SK-N-MC (cell line): ENCODE data around the gene TSPAN5.

Source experiments
- EZH2 ChIP-seq: fragments of 200-600 bp; sonication (generic); IDR thresholded peaks from one replicate; pipeline ENCODE4 v1.6.1; 2017; ENCODE audit warnings: antibody characterized with exemption
- FOXP2 ChIP-seq: optimal IDR thresholded peaks from 2 replicates; pipeline ENCODE3; 2011; ENCODE audit warnings: mild to moderate bottlenecking, moderate library complexity; ENCODE audit not compliant: insufficient read depth; ENCODE audit errors: extremely low read length, control extremely low read depth
- POLR2AphosphoS5 ChIP-seq: IDR thresholded peaks from 2 replicates; pipeline ENCODE4 v1.6.1; 2012; ENCODE audit warnings: mild to moderate bottlenecking, low read depth, low read length, borderline replicate concordance

GRCh38 chr4:98430708-98431403 lies 227.6 kb downstream of the TSPAN5 start:
- TF ChIP-seq EZH2 (no peak), POLR2AphosphoS5 (no peak), FOXP2 (no peak)
